Neuronal stem cell (in vitro differentiated cells): ENCODE data around the gene PTH1R.

Experiments
- DNase-seq: peaks from one replicate; pipeline ENCODE4 v3.0.0-alpha.2; 2013; ENCODE audit warnings: low spot score
- H2AFZ ChIP-seq: one replicate; pipeline ENCODE4 v1.6.1; 2013; ENCODE audit warnings: mild to moderate bottlenecking, low read length, inconsistent platforms
- H2AK5ac ChIP-seq: 2 replicates; pipeline ENCODE4 v1.6.1; 2013; ENCODE audit warnings: low read depth, mild to moderate bottlenecking, inconsistent platforms, low read length, moderate library complexity, mixed read lengths
- H2BK120ac ChIP-seq: 2 replicates; pipeline ENCODE4 v1.6.1; 2013; ENCODE audit warnings: low read depth, mild to moderate bottlenecking, inconsistent platforms, low read length, moderate library complexity, mixed read lengths
- H2BK12ac ChIP-seq: one replicate; pipeline ENCODE4 v1.6.1; 2013; ENCODE audit warnings: low read length, inconsistent platforms
- H2BK15ac ChIP-seq: 2 replicates; pipeline ENCODE4 v1.6.1; 2013; ENCODE audit warnings: mild to moderate bottlenecking, low read length, inconsistent platforms, mixed read lengths
- H2BK5ac ChIP-seq: one replicate; pipeline ENCODE4 v1.6.1; 2013; ENCODE audit warnings: inconsistent platforms, mild to moderate bottlenecking, low read length, moderate library complexity
- H3K14ac ChIP-seq: one replicate; pipeline ENCODE4 v1.6.1; 2013; ENCODE audit warnings: low read length, inconsistent platforms
- H3K18ac ChIP-seq: 2 replicates; pipeline ENCODE4 v1.6.1; 2013; ENCODE audit warnings: low read length, inconsistent platforms
- H3K23ac ChIP-seq: 2 replicates; pipeline ENCODE4 v1.6.1; 2013; ENCODE audit warnings: low read depth, mild to moderate bottlenecking, mixed read lengths, low read length, inconsistent platforms; ENCODE audit not compliant: poor library complexity
- H3K27ac ChIP-seq: replicated peaks from 3 replicates; pipeline ENCODE4 v1.5.1; 2013; ENCODE audit warnings: low read length, inconsistent platforms
- H3K27me3 ChIP-seq, 3 experiments: 2 replicates each; pipeline ENCODE4 v1.6.1; 2013; ENCODE audit warnings: low read length in 3 of 3, mild to moderate bottlenecking in 2 of 3, inconsistent platforms in 1 of 3, low read depth in 1 of 3, mixed read lengths in 1 of 3, moderate library complexity in 1 of 3; ENCODE audit not compliant: control insufficient read depth in 3 of 3, insufficient read depth in 3 of 3
- H3K36me3 ChIP-seq, 2 donors: replicated peaks in 1 of 2; 2 replicates each; pipeline ENCODE4 v1.6.1; 2013; ENCODE audit warnings: low read length in 2 of 2; ENCODE audit not compliant: control insufficient read depth in 2 of 2, insufficient read depth in 2 of 2
- H3K4ac ChIP-seq: 2 replicates; pipeline ENCODE4 v1.6.1; 2013; ENCODE audit warnings: inconsistent platforms, mild to moderate bottlenecking, low read length, moderate library complexity
- H3K4me1 ChIP-seq, 2 donors: 1 replicate in 1 of 2; 2 replicates in 1 of 2; pipeline ENCODE4 v1.6.1; 2013; ENCODE audit warnings: low read length in 2 of 2, low read depth in 1 of 2; ENCODE audit not compliant: control insufficient read depth in 2 of 2, insufficient read depth in 1 of 2
- H3K4me2 ChIP-seq: one replicate; pipeline ENCODE4 v1.6.1; 2013; ENCODE audit warnings: mild to moderate bottlenecking, low read length, inconsistent platforms; ENCODE audit not compliant: insufficient read depth, poor library complexity, severe bottlenecking
- H3K4me3 ChIP-seq, 2 donors: 2 replicates each; pipeline ENCODE4 v1.5.1; 2013; ENCODE audit warnings: low read length in 2 of 2, mild to moderate bottlenecking in 2 of 2, inconsistent platforms in 1 of 2, moderate library complexity in 1 of 2
- H3K79me1 ChIP-seq: one replicate; pipeline ENCODE4 v1.6.1; 2013; ENCODE audit warnings: low read depth, mild to moderate bottlenecking, inconsistent platforms, low read length, moderate library complexity
- H3K9ac ChIP-seq: one replicate; pipeline ENCODE4 v1.6.1; 2013; ENCODE audit warnings: mild to moderate bottlenecking, low read depth, low read length, inconsistent platforms; ENCODE audit not compliant: poor library complexity
- H3K9me3 ChIP-seq, 2 donors: replicated peaks in 1 of 2; 2 replicates each; pipeline versions ENCODE3 to v1.6.1; 2013; ENCODE audit warnings: low read length in 2 of 2, mild to moderate bottlenecking in 2 of 2, inconsistent platforms in 1 of 2, low read depth in 1 of 2, mixed read lengths in 1 of 2, moderate library complexity in 1 of 2; ENCODE audit not compliant: control insufficient read depth in 2 of 2, insufficient read depth in 1 of 2
- H4K8ac ChIP-seq: one replicate; pipeline ENCODE4 v1.6.1; 2013; ENCODE audit warnings: low read depth, mild to moderate bottlenecking, inconsistent platforms, low read length, moderate library complexity
- H4K91ac ChIP-seq: one replicate; pipeline ENCODE4 v1.6.1; 2013; ENCODE audit warnings: low read length, low read depth, mild to moderate bottlenecking, inconsistent platforms; ENCODE audit not compliant: poor library complexity
- WGBS, 2 donors: extraction: QIAGEN DNeasy Blood & Tissue Kit; methylation state at CpG; one replicate each; pipeline ENCODE4 v1.1.7; 2013; ENCODE audit warnings: missing lambda C conversion rate in 2 of 2, mixed read lengths in 1 of 2; ENCODE audit not compliant: insufficient read length in 2 of 2, insufficient replicate concordance in 1 of 2; ENCODE audit errors: extremely low coverage in 2 of 2; 5-methylcytosine and 5-hydroxymethylcytosine counted together

The PTH1R gene

DNA sequence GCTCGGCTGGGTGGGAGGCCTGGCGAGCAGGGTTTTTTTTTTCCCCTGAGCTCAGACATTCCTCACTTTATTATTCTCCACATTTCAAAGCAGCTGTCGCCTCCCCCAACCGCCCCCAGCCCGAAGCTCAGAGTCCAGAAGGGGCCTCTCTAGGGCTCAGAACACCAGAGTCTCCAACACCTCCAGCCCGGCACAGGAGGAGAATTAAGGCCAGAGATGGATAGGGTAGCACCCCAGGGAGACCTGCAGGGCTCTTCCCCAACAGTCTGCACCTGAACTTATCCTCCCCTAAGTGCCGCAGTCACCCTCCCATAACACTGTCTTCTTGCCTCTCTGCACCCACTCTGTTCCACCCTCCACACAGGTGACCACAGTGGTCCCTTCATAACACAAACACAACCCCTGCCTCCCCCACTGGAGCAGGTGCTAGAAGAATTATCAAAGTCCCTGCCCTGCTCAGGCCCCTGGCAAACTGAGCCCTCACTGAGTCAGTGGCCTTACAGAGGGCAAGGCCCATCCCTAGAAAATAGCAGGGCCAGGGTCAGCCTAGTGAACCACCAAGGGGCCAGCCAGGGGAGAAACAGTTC, 28.4 kb upstream of the PTH1R start:
- DNase-seq, result no peak

GRCh38 chr3:46849686-46850467, 27.6 kb upstream of the PTH1R start:
- Histone ChIP-seq H3K27ac (no peak overlapping the region), H3K27me3 (peaks cover 0 to 6% (median 0%) of the 10 kb centered on the region in 3 experiments), H2AFZ (no peak overlapping the region), H3K79me1 (no peaks in the 10 kb centered on the region), H3K18ac (peak overlapping the region; percentile 68), H3K23ac (peak overlapping the region; percentile 26), H4K8ac (no peak overlapping the region), H3K4me1 (peaks cover 3 to 29% of the 10 kb centered on the region in 2 donors), H3K4me2 (no peak overlapping the region), H3K36me3 (no peaks in the 10 kb centered on the region), H2AK5ac (peak overlapping the region; percentile 89), H2BK120ac (no peak overlapping the region), H3K9ac (no peak overlapping the region), H3K9me3 (peaks cover 0 to 3% of the 10 kb centered on the region in 2 donors), H2BK5ac (peak overlapping the region; percentile 68), H2BK12ac (no peak overlapping the region), H2BK15ac (peak overlapping the region; percentile 81), H4K91ac (no peak overlapping the region), H3K4ac (no peak overlapping the region), H3K4me3 (no peak overlapping the region), H3K14ac (no peak overlapping the region)
- WGBS, 2 donors, result no CpG with 5 or more reads among the region's 7 CpGs
- no peak for DNase-seq

More for the DNA sequence above, 28.4 kb upstream of the PTH1R start:
- Histone ChIP-seq H4K8ac (no peak overlapping the region), H3K36me3 (no peaks in the 10 kb centered on the region), H3K27me3 (peaks cover 0 to 2% (median 0%) of the 10 kb centered on the region in 3 experiments), H3K14ac (no peak overlapping the region), H3K18ac (peak overlapping the region; percentile 68), H3K4ac (no peak overlapping the region), H3K79me1 (no peaks in the 10 kb centered on the region), H2BK15ac (peak overlapping the region; percentile 81), H3K27ac (no peak overlapping the region), H2BK120ac (no peak overlapping the region), H3K4me2 (no peak overlapping the region), H3K9me3 (peaks cover 0 to 3% of the 10 kb centered on the region in 2 donors), H3K4me1 (peaks cover 3 to 33% of the 10 kb centered on the region in 2 donors), H3K9ac (no peak overlapping the region), H3K23ac (no peak overlapping the region), H2AFZ (no peak overlapping the region), H2AK5ac (peak overlapping the region; percentile 93), H2BK12ac (no peak overlapping the region), H3K4me3 (no peak overlapping the region), H2BK5ac (peak overlapping the region; percentile 68), H4K91ac (peak overlapping the region; percentile 11)
- no CpG with 5 or more reads among the region's 7 CpGs for WGBS, 2 donors

GRCh38 chr3:46850468-46850779, 27.1 kb upstream of the PTH1R start:
- Histone ChIP-seq H4K91ac (no peak overlapping the region), H3K9ac (no peak overlapping the region), H3K18ac (peak overlapping the region; percentile 57), H2AK5ac (peak overlapping the region; percentile 89), H2BK12ac (no peak overlapping the region), H3K9me3 (peaks cover 0 to 3% of the 10 kb centered on the region in 2 donors), H3K23ac (peak overlapping the region; percentile 26), H2BK120ac (no peak overlapping the region), H3K4me1 (peaks cover 3 to 24% of the 10 kb centered on the region in 2 donors), H3K27ac (no peak overlapping the region), H3K4me3 (no peak overlapping the region), H3K79me1 (no peaks in the 10 kb centered on the region), H3K36me3 (no peaks in the 10 kb centered on the region), H3K14ac (no peak overlapping the region), H4K8ac (no peak overlapping the region), H3K4ac (no peak overlapping the region), H3K27me3 (peaks cover 0 to 6% (median 0%) of the 10 kb centered on the region in 3 experiments), H2BK5ac (peak overlapping the region; percentile 7), H3K4me2 (no peak overlapping the region), H2BK15ac (peak overlapping the region; percentile 81), H2AFZ (no peak overlapping the region)
- DNase-seq, result no peak
- no CpG with 5 or more reads among the region's 1 CpG for WGBS, 2 donors
